GM19395 (cell line): ENCODE data around the gene SLAMF1.
"Not testable (repeated sequence)": the region's sequence is repeated elsewhere in the genome, so short reads cannot be mapped to it uniquely, and the experiment has no call there.

Experiments
- ATAC-seq: cut with Tn5 transposase; IDR thresholded peaks from one replicate; pipeline ENCODE4 v1.9.1; 2021; ENCODE audit warnings: mild to moderate bottlenecking, moderate library complexity; ENCODE audit not compliant: unreplicated experiment

The SLAMF1 gene

DNA sequence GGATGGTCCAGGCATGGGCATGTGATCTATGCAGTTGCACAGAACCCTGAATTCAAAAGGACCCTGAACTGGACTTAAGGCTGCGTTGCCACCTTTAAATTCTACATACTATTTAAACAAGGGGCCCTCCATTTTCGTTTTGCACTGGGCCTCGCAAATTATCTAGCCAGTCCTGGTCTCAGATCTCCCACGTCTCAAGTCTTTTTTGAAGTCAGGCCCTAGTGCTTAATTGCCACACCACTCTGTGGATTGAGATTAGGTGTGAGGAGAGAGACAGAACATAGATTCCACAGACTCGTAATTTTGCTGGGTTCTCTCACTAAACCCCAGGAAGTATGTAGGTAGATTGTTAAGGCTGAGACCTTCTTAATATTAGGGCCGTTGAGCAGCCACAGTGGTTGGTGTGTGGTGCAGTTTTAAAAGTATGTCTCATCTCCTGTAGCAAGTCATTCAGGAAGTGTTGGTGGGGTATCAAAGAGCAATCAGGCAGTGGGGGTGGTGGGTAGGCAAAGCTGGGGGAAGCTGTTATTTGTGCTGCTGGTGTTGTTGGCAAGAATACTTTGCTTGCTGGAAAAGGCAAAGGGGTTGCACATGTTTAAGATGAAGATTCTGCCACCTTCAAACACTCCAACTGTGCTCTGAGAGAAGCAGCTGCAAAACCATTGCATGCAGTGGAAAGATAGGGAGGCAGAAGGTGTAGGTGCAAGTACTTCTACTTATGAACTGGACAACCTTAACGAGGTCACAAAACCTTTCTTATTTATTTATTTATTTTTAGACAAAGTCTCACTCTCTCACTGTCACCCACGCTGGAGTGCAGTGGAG, 78.8 kb downstream of the SLAMF1 start:
- peak; percentile 65 for ATAC-seq

DNA sequence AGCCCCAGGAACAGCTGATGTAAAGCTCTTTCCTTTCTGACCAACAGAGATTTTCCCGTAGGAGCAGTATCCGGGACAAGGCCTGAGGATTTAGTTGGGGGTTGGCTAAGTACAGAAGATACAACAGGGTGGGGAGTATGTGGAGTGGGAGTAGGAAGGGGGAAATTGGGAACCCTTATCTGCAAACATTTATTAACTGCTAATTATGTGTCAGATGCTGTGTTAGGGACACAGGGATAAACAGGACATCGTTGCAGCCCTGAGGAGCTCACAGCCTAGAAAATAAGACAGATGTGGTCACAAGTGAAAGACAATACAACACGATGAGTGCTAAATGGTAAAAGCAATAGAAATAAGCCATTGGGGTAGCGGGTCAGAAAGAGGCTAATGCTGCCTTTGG, 79.5 kb downstream of the SLAMF1 start:
- no peak for ATAC-seq

DNA sequence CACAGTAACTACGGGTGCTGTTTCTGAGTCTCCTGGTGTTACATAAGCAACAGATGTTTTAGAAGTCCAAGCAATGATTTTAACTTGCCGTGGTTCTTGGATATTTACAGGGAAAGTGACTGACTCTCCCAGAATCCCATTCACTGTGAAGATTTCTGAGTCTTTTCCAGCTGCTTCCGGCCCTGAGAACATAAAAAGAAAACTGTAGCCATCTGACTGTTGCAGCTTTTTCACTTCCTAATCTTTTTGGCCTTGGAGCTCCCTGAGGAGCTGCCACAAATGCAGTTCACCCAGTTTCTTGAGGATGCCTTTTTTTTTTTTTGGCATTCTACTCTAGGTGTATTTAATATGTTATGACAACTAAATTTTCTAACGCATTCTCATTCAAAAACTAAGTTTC, 81.3 kb downstream of the SLAMF1 start:
- ATAC-seq: no peak

DNA sequence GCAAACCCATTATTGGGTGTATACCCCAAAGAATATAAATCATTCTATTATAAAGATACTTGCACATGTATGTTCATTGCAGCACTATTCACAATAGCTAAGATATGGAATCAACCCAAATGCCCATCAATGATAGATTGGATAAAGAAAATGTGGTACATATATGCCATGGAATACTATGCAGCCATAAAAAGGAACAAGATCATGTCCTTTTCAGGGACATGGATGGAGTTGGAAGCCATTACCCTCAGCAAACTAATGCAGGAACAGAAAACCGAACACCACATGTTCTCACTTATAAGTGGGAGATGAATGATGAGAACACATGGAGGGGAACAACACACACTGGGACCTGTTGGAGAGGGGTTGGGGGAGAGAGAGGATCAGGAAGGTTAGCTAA, 83.6 kb downstream of the SLAMF1 start:
- not testable (repeated sequence) for ATAC-seq

DNA sequence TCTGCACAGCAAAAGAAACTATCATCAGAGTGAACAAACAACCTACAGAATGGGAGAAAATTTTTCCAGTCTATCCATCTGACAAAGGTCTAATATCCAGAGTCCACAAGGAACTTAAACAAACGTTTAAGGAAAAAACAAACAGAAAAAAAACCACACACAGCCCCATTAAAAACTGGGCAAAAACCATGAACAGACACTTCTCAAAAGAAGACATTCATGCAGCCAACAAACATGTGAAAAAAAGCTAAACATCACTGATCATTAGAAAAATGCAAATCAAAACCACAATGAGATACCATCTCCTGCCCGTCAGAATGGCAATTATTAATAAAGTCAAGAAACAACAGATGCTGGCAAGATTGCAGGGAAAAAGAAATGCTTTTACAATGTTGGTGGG, 84.1 kb downstream of the SLAMF1 start:
- ATAC-seq: not testable (repeated sequence)

DNA sequence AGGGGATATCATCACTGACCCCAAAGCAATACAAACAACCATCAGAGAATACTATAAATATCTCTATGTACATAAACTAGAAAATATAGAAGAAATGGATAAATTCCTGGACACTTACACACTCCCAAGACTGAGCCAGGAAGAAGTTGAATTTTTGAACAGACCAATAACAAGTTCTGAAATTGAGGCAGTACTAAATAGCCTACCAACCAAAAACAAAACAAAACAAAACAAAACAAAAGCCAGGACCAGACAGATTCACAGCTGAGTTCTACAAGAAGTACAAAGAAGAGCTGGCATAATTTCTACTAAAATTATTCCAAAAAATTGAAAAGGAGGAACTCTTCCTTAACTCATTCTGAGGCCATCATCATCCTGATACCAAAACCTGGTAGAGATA, 86.0 kb downstream of the SLAMF1 start:
- no peak for ATAC-seq

DNA sequence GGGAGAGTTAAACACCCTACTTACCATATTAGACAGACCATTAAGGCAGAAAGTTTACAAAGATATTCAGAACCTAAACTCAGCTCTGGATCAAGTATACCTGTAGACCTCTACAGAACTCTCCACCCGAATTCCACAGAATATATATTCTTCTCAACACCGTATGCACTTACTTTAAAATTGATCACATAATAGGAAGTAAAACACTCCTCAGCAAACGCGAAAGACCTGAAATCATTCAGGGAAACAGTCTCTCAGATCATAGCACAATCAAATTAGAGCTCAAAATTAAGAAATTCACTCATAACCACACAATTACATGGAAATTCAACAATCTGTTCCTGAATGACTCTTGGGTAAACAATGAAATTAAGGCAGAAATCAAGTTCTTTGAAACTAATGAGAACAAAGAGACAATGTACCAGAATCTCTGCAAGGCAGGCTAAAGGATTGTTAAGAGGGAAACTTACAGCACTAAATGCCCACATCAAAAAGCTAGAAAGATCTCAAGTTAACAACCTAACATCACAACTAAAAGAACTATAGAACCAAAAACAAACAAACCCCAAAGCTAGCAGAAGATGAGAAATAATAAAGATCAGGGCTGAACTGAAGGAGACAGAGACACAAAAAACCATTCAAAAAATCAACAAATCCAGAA, 86.7 kb downstream of the SLAMF1 start:
- no peak for ATAC-seq

DNA sequence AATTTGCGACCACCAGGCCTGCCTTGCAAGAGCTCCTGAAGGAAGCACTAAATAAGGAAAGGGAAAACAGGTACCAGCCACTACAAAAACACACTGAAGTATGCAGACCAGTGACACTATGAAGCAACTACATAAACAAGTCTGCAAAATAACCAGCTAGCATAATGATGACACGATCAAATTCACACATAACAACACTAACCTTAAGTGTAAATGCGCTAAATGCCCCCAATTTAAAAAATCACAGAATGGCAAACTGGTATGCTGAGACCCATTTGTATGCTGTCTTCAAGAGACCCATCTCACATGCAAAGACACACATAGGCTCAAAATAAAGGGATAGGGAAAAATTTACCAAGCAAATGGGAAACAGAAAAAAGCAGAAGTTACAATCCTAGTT, 87.4 kb downstream of the SLAMF1 start:
- not testable (repeated sequence) for ATAC-seq

DNA sequence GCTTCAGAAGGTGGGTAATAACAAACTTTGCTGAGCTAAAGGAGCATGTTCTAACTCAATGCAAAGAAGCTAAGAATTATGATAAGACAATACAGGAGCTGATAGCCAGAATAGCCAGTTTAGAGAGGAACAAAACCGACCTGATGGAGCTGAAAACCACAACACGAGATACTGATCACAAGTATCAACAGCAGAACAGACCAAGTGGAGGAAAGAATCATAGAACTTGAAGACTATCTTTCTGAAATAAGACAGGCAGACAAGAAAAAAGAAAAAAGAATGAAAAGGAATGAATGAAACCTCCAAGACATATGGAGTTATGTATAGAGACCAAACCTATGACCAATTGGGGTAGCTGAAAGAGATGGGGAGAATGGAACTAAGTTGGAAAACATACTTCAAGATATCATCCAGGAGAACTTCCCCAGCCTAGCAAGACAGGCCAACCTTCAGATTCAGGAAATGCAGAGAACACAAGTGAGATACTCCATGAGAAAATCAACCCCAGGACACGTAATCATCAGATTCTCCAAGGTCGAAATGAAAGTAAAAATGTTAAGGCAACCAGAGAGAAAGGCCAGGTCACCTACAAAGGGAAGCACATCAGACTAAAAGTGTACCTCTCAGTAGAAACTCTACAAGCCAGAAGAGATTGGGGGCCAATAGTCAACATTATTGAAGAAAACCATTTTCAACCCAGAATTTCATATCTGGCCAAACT, 88.0 kb downstream of the SLAMF1 start:
- no peak for ATAC-seq
